HG02588 (cell line): ENCODE data around the gene PLN.

Experiments used
- ATAC-seq: cut with Tn5 transposase; IDR thresholded peaks from one replicate; pipeline ENCODE4 v1.9.1; 2021; ENCODE audit warnings: mild to moderate bottlenecking, moderate library complexity; ENCODE audit not compliant: unreplicated experiment

Gene PLN

DNA sequence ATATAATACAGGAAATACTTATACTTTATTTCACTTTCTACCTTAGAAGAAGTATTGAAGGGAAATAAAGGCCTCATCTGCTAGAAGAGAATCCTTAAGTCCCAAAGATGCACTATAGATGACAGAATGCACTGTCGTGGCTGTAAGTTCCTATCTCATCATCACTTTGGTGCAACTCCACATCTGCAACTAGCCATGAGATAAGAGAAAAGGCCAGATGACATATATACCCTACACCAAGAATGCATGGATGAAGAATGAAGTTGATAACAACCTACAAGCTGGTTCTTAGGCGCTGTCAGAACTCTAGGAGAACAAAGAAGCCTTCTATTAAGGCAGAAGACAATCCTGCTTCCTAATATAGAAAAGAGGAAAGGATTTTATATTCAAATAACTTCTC is 11.6 kb upstream of the PLN start:
- no peak for ATAC-seq

GRCh38 chr6:118537574-118537973 is 10.5 kb upstream of the PLN start:
- ATAC-seq = no peak

DNA sequence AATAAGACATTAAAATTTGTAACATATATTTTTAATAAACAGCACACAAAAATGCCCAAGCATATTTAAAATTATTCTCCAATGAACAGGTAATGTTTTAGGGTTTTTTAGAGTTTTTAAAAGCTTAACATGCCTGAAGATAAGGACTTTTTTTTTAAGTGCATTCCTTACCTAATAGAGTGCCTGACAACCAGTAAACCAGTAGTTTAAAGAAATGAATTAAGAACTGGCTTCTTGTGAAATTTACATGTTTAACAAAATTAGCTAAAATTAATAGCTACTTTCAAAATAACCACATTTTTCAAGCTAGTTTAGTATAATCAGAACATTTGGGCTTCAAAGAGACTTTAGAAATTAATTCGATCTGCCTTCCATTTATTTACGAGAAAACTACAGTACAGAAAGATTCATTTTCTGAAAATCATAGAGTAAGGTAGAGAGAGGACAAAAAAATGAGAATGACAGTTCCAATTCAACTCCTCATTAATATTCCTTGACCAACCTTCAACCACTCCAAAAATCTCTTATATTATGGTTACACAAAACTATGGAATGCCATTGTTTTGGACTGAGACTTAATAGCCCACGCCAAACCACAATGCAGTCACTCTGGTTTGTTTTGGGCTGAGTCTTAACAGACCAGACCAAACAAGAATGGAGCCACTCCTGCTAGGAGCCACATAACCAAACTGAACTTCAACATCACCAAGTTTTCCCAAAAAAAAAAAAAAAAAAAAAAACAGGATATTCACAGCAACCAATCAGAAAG is 5.7 kb upstream of the PLN start:
- ATAC-seq = no peak

DNA sequence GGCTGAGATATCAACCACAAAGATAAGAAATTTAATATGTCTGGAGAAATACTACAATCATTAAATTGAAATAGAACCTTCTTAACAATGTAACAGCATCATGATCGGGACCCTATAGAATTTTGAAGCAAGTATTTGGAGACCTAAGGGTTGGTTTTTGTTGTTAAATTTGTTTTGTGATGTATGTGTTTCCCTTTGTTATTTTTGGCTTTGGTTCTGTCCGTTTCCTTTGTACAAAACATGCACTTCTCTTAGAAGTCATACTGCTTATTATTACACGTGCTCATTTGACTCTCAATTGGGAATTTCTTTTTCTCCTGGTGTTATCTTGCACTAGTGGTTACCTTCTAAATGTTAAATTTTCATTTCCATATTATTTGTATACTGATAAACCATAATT is 4.0 kb upstream of the PLN start:
- ATAC-seq = no peak

DNA sequence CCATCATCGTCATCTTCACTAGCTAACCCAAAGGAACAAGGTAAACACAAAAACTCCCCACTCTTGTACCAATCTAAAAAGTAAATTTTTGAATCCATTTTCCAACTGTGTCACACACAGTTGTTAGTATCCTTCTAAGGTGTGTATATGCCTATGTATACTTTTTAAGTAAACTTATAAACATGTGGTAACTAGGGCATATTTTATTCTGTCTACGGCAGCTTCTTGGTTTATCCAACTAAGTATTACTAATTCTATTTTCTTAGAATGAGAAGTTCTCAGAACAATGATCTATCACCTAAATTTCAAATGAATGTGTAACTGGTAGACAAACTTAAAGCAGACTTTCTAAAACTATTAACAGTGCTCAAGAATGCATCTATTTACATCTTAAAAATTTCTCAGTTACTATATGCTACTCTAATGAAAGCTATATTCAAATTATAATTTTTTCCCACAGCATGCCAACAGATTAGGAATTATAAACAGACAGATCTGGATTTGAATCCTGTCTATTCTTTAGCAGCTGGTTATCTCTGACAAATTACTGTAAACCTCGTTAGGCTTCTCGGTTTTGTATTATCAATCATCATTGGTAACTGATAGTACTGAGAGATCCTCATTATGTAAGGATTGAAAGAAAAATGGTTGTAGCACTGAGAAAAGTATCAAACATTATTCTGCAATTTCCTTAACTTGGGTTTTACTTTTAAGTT is 1.8 kb upstream of the PLN start:
- ATAC-seq = no peak

DNA sequence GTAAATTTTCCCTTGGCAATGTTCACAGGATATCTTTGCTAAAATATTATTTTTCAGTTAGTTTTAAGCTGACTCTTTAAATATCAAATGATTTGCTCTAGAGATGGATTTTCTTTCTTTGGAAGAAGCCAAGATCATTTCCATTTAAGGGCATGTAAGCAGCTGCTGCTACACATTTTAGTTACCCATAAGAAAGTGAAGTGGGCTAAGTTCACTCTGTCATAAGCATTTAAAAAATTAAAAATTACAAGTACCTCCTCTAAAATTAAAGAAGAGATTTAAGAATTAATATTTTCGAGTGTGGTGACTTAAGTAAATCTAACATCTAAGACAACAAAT is 1.2 kb upstream of the PLN start:
- no peak for ATAC-seq

DNA sequence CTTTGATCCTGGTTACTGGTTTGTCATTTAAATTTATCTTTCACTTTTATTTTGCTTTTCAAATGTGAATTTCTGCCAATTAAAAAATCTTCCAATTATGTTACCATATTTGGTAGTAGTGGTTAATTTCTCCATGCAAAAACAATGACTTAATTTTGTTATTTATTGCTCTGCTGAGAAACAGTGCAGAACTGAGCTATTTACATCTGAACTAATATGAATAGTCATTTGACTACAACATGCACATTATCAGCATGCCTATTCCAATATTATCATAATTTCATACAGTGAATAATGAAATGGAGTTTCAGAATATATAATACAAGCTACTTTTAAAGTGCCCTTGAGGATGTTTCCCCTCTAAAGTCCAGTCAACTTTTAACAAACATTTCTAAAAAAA is 517 bp downstream of the PLN start:
- no peak for ATAC-seq

DNA sequence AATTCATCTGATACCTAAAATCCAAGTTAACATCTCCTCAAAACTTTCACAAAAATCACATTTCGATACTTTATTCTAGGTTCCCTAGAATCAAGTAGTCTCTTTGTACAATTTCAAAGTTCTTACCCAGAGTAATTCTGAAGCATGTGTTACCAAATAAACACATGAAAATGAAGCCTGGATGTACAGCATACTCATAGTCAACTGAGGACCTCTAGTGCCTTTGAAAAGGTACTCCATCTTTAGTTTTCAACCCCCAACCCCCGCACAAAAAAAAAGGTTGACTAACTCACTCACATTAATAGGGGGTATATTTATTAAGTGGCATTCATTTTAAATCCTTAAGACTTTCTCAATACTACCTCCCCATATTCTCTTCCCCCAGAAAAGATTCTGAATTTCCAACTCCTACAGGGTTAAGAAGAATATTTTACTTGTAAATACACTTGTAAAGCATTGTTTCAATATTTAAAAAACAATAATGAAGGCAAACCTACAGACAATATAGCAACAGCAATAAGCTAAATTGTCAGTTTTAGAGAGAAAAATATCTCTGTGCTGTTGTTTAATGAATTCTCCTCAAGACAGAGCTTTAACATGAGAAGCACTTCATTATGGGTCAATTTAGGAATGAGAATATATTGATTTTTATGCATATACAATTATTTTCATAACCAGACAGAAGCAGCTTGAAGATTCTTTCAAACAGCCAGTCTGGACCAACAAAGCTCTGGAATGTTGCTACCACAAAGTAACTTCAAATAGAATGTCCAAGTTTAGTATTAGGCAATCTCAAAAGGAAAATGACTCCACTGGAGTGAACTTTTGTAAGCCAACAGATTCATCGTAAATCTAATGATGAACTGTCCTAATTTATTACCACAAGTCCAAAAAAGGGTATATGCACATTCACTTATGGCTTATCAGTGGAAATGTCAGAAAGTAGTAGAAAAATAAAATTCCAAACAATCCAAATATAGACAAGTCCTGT is 3.3 kb downstream of the PLN start:
- ATAC-seq = peak; percentile 85

- ATAC-seq = no peak
Observed at GRCh38 chr6:118553132-118553531, 5.0 kb downstream of the PLN start.

DNA sequence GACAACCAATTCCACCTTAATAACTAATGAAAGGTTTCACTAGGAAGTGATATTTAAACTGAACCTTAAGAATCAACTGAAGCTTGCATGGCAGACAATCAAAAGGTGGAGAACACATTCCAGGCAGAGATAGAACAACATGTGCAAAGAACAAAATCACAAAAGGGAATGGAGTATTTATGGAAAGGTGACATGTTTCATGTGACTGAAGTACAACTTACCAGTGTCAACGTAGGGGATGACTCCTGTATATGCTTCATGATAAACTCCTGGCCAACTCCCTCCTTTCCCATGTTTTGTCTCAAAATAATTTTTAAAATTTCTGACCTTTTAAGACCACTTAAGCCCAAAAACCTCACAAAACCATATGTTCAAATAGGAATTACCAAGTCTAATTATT is 6.6 kb downstream of the PLN start:
- no peak for ATAC-seq

- no peak for ATAC-seq
Observed at GRCh38 chr6:118558464-118559217, 10.5 kb downstream of the PLN start.

DNA sequence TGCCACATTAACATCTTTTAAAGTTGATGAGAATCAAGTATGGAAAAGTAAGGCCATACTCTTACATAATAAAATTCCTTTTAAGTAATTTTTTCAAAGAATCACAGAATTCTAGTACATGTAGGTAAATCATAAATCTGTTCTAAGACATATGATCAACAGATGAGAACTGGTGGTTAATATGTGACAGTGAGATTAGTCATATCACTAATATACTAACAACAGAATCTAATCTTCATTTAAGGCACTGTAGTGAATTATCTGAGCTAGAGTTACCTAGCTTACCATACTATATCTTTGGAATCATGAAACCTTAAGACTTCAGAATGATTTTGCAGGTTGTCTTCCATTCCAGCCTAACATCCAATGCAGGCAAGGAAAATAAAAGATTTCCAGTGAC is 11.6 kb downstream of the PLN start:
- ATAC-seq = no peak

DNA sequence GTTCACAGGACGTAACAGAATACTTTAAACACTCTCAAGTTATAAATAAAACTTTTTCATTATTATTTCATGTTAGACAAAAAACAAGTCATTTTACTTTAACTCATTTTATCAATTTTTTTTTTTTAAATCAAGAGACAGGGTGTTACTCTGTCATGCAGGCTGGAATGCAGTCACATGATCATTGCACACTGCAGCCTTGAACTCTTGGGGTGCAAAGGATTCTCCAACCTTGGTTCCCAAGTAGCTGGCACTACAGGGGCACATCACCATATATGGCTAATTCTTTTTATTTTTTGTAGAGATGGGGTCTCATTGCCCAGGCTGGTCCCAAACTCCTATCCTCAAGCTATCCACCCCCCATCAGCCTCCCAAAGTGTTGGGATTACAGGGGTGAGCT is 14.2 kb downstream of the PLN start:
- no peak for ATAC-seq

- no peak for ATAC-seq
Observed at GRCh38 chr6:118562959-118563358, 14.9 kb downstream of the PLN start.

- ATAC-seq = peak; percentile 99
Observed at GRCh38 chr6:118565311-118565960, 17.3 kb downstream of the PLN start.

- ATAC-seq = no peak
Observed at GRCh38 chr6:118567974-118568373, 19.9 kb downstream of the PLN start.

GRCh38 chr6:118569498-118569897 is 21.4 kb downstream of the PLN start:
- no peak for ATAC-seq

GRCh38 chr6:118571121-118571520 is 23.0 kb downstream of the PLN start:
- no peak for ATAC-seq

DNA sequence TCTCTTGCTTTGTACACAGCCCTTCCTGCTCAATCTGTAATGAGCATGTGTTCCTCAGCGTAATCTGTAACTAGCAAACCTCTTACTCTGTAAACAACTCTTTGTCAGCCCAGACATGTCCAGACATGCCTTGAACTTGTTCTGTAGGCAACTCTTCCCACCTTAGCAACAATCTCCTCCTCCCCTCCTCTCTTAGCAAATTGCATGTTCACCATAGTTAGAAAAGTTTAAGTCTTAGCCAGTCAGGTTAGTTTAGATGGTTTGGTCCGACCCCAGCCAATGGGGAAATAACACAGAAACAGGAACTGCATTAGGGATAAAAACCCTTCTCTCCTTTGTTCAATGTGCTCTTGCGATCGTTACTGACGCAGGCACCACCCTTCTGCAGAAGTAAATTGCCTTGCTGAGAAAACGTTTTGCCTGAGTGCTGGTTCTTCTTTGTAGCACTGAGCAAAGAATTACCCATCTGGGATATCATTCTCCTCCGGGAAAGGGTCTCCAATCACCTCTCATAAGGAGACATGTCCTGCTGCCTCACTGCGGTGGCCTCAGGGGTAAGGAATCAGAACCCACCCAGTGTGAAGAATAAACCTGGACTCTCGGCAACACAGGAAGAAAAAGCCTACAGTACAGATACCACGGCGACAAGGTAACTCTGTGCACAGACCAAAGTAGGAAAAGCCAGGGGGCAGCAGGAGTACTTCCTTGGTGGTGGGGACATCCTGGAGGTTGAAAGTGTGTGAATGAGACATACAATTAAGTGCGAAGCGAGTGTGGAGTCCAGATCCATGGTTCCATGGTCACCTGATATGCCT is 26.2 kb downstream of the PLN start:
- no peak for ATAC-seq
